Panc1 (cell line): ENCODE data around the gene COQ8B.

Experiments used
- POLR2AphosphoS5 ChIP-seq: IDR thresholded peaks from 2 replicates; pipeline ENCODE4 v1.6.1; 2012; ENCODE audit warnings: mild to moderate bottlenecking, low read depth, low read length, moderate library complexity
- SIN3A ChIP-seq: IDR thresholded peaks from 2 replicates; pipeline ENCODE4 v1.6.1; 2012; ENCODE audit warnings: low read depth, mild to moderate bottlenecking, low read length, moderate library complexity, borderline replicate concordance; ENCODE audit not compliant: insufficient read depth
- TF ChIP-seq, protein P1 (sequence below): fragments of 450-650 bp; IDR thresholded peaks from 2 replicates; pipeline ENCODE4 v1.5.1; 2017; ENCODE audit warnings: mild to moderate bottlenecking

DNA sequence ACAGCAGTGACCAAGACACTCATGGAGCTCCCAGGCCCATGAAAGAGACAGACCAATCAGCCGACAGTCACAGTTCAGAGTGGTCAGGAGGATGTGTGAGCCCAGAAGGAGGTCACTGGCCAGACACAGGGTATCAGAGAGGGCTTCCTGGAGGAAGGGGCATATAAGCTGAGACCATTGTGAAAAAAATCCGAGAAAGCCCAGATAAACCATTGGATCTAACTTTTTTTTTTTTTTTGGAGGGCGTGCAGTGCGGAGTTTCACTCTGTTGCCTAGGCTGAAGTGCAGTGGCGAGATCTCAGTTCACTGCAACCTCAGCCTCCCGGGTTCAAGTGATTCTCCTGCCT, 4.4 kb upstream of the COQ8B start:
- TF ChIP-seq, protein P1, sequence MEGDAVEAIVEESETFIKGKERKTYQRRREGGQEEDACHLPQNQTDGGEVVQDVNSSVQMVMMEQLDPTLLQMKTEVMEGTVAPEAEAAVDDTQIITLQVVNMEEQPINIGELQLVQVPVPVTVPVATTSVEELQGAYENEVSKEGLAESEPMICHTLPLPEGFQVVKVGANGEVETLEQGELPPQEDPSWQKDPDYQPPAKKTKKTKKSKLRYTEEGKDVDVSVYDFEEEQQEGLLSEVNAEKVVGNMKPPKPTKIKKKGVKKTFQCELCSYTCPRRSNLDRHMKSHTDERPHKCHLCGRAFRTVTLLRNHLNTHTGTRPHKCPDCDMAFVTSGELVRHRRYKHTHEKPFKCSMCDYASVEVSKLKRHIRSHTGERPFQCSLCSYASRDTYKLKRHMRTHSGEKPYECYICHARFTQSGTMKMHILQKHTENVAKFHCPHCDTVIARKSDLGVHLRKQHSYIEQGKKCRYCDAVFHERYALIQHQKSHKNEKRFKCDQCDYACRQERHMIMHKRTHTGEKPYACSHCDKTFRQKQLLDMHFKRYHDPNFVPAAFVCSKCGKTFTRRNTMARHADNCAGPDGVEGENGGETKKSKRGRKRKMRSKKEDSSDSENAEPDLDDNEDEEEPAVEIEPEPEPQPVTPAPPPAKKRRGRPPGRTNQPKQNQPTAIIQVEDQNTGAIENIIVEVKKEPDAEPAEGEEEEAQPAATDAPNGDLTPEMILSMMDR = no peak
- TF ChIP-seq SIN3A (no peak), POLR2AphosphoS5 (no peak)
